HG03354 (cell line): ENCODE data around the gene YJEFN3.

Experiments used
- ATAC-seq: cut with Tn5 transposase; IDR thresholded peaks from one replicate; pipeline ENCODE4 v1.9.1; 2021; ENCODE audit warnings: mild to moderate bottlenecking; ENCODE audit not compliant: unreplicated experiment, poor library complexity, severe bottlenecking

Gene YJEFN3

GRCh38 chr19:19528721-19529490 is at the start of gene YJEFN3:
TSS of gene YJEFN3 (plus strand) at chr19:19528911. CDS start at chr19:19528933, 22 bp downstream.
- ATAC-seq: no peak

- no peak for ATAC-seq
Measured at GRCh38 chr19:19480688-19481087, 48.0 kb upstream of the YJEFN3 start.

GRCh38 chr19:19482809-19483596 is 45.7 kb upstream of the YJEFN3 start:
- no peak for ATAC-seq

- no peak for ATAC-seq
Measured at GRCh38 chr19:19485161-19485997, 43.3 kb upstream of the YJEFN3 start.

- ATAC-seq: no peak
Measured at GRCh38 chr19:19485998-19486290, 42.8 kb upstream of the YJEFN3 start.

GRCh38 chr19:19486343-19487076 is 42.2 kb upstream of the YJEFN3 start:
- ATAC-seq: no peak

GRCh38 chr19:19487077-19487949 is 41.4 kb upstream of the YJEFN3 start:
- ATAC-seq: no peak

GRCh38 chr19:19487950-19488874 is 40.5 kb upstream of the YJEFN3 start:
- ATAC-seq: no peak

GRCh38 chr19:19488875-19489690 is 39.6 kb upstream of the YJEFN3 start:
- ATAC-seq: peak; percentile 72

GRCh38 chr19:19489804-19490204 is 38.9 kb upstream of the YJEFN3 start:
- ATAC-seq: no peak

GRCh38 chr19:19490214-19490968 is 38.3 kb upstream of the YJEFN3 start:
- no peak for ATAC-seq

GRCh38 chr19:19491321-19492025 is 37.2 kb upstream of the YJEFN3 start:
- no peak for ATAC-seq

GRCh38 chr19:19492026-19492610 is 36.6 kb upstream of the YJEFN3 start:
- ATAC-seq: no peak

GRCh38 chr19:19493841-19494546 is 34.7 kb upstream of the YJEFN3 start:
- ATAC-seq: no peak
